SK-MEL-5 (cell line): ENCODE results near the gene ZIC1. TPM values are rescaled to one million over a fixed set of nuclear protein-coding genes. Genes with fewer than 3 reads are reported as not detected.
A peak's percentile ranks its signal among the peaks of the same experiment; 100 is the strongest.

Experiments
- DNase-seq: peaks from one replicate; pipeline ENCODE4 v3.0.0-alpha.2; 2016; ENCODE audit warnings: low read depth, low spot score
- in situ Hi-C: cut with HindIII; loops from 2 replicates; pipeline ENCODE4 v1.10.0; 2016; ENCODE audit warnings: low sequenced_read_pairs, high pct_unique_total_duplicates, low pct_unique_long_range_greater_than_20kb
- total RNA-seq: library from RNA; depleted of rRNA; stranded (reverse); fragments of >200 nt; shearing (Covaris generic); gene quantifications from 2 replicates; pipeline ENCODE4 v1.2.3, GENCODE V29; 2014

ZIC1 gene
- total RNA-seq, 1 experiment from 2014 or later: 3.8 TPM

DNA sequence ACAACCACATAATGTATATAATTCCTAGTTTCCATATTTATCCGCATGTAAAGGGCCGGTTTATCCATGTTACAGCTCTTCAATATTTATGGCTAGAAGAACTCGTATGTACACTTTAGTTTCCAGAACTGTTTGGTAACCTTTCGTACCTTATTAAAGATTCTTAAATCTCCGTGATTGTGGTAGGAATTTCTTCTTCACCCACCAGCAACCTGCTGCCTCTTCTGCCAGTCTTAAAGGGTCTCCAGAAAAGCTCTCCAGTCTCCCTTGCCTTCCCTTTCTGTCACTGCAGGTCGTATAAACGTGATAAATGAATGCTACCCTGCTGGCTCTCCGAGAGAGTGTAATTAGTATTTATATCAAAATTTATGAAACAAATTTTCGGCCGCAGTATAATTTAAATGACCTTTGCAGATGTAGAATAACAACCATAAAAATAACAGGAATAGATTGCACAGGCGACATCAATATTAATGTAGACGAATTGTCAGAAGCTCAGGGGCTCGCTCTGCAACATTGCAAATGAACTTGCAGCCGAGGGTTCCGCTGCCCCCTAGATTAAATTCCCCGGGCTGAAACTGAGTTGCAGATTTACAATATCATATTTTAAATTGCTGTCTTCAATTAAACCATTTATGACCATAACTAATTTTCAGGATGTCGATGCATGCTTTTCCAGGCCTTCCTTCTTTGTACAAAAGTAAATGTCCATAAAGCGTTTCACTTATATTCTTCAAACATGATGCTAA is 5.4 kb downstream of the ZIC1 start:
- in situ Hi-C loops: no loop called here
- no peak for DNase-seq

DNA sequence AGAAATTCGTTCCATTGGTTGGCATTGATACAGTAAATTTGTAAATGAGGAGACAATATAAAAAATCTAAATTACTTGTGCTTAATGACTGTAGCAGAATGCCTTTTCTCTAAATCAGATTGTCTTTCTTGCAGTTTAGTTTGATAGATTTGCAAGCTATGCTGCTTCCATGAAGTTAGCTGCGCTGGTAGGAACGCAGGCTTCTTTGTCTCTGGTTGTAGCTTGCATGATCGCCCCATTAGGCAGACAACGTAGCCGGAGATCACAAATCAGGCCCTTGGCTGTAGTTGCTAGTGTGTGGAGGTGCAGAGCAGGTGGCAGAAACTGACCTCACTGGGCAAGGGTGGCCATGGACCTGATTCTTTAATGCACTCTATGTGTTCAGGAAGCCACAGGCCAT is 6.1 kb downstream of the ZIC1 start:
- DNase-seq: no peak
- in situ Hi-C loops: no loop called here

DNA sequence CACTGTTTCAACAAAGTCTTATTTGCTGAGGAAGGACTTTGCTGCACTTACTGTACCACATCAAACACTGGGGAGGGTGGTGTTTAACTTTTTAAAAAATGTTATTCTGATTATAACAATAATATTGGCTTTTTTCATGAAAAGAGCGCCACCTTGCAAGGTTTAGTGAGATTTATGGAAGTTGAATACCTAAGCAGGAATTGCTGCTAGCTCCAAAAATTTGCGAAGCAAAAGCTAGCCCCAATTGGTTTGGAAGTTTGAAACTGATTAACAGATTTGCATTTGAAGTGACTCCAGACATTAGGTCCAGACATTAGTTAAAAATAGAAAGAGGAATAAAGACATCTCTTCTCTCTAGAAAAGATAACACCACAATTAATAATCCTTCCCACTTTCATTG is 6.7 kb downstream of the ZIC1 start:
- in situ Hi-C loops: no loop called here
- peak; percentile 9 for DNase-seq

DNA sequence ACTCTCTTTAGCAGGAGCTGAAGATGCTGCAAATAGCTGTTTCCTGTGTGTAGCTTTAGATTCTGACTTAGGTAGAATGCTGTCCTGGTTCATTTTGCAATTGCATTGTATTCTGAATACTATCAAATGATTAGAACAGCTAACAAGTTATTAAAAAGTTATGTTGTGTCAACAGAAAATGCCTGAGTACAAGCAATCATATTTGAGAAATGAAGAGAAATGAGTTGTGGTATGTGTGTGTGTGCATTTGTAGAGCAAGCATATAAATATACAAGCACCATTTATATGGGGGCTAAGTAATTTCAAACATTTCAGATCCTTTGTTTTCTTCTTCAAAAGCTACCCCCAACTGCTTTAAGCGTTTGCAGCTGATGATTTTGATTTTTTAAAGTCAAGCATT is 7.8 kb downstream of the ZIC1 start:
- in situ Hi-C loops: no loop called here
- DNase-seq: no peak

DNA sequence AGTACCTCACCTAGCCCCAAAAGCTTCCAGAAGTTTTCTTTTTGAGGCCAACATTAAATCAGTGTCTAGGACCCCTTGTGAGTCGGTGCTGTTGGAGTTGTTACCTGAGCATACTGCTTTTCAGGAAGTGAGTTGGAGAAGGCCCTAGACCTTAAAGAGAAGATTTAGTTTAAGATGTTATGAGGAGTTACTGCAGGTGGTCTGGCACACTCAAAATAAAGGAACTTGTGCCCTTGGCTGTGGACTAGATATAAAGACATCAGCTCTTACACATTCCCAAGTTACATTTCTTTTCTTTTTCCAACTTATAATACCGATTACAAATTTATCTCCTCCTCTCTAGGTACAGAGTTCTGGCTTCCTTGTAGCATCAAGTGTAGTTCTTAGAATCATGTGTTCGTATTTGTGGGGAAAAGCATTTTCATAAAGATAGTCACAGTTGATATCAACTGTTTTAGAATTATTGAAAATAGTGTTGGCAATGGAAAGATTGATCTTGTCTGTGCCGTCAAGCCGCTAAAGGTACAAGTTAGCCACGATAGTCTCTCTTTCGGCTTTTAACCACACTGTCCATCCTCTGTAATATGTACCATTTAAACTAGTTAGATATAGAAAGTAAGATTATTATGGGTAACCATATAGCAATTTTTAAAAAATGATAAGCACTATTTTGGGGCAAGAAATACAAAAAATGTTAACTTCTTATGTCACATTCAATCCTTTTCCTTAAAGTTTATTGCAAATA is 8.6 kb downstream of the ZIC1 start:
- DNase-seq: no peak
- in situ Hi-C loops: no loop called here

DNA sequence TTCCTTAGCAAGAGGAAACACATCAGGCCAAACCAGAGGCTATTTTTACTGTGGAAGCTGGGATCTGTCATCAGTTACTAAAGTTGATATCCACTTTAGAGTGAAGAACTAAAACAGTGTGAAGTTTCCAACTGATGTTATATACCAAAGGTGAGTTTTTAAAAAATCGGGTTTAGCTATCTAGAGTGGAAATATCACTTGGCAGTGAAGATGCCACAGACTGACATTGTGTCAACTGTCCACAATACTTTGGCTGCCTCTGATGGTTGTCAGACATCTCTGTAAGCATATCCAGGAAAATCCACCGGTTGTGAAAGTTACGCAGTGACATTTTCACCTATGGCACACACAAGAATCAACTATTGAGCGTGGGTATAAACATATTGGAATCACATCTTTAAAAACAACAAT is 9.2 kb downstream of the ZIC1 start:
- in situ Hi-C loops: no loop called here

DNA sequence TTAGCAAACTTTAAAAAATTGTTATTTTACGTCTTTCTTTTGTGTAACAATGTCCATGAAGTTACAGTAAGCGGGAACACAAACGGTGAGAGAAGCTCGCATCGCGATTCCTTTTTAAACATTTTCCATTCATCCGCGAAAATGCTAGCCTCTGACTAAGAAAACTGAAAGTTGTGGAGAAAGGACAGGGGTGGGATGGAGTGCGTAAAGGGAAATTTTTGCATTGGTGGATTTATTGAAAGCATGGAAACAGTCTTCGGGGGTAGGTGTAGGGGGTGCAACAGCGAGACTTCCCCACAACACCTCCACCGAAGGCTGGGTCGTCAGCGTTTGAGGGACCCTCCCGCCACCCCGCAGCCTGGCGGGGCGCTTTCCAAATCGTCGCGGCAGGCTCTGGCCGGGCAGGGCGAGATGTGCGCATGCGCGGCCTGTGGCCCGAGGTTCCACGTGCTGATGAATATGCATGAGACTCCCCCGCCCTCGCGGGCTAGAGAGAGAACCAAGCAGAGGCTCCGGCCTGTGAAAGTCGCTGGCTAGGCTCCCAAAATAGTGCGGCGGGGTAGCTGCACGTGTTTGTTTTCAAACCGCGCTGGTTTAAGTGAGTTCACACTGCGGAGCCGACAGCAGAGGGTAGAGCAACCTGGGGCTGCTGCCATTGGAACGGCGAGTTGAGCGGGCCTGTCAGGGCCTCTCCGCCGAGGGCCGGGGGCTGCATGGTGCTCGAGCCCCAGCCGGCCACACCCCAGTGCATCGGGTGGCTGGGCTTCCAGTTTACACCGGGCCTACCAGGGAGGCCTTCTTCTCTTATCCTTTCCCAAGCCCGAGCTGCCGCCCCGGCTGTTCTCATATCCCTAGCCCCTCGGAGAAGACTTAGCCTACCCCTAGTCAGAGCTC is 9.9 kb downstream of the ZIC1 start:
- DNase-seq: no peak
- in situ Hi-C loops: no loop called here

More for the DNA sequence above, 9.2 kb downstream of the ZIC1 start:
- no peak for DNase-seq

DNA sequence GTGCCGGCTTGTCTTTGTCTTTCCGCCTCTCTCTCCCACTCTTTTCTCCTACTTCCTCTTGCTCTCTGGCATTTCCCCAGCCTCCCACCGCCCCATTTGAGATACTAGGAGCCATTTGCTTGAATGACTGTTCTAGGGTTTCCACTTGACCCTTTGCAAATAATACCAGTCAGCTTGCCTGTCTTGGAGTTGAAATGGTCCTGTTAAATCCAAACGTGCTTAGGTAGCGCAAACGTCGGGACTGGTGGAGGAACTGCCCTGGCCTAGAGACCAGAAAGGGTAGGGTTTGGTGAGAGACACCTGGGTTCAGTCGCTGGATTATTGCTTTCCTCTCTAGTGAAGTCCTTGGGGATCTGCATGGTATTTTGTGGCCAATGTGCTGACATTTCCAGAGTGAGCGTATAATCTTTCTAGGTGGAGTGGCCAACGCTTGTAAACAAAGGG is 10.6 kb downstream of the ZIC1 start:
- in situ Hi-C loops: no loop called here
- no peak for DNase-seq

DNA sequence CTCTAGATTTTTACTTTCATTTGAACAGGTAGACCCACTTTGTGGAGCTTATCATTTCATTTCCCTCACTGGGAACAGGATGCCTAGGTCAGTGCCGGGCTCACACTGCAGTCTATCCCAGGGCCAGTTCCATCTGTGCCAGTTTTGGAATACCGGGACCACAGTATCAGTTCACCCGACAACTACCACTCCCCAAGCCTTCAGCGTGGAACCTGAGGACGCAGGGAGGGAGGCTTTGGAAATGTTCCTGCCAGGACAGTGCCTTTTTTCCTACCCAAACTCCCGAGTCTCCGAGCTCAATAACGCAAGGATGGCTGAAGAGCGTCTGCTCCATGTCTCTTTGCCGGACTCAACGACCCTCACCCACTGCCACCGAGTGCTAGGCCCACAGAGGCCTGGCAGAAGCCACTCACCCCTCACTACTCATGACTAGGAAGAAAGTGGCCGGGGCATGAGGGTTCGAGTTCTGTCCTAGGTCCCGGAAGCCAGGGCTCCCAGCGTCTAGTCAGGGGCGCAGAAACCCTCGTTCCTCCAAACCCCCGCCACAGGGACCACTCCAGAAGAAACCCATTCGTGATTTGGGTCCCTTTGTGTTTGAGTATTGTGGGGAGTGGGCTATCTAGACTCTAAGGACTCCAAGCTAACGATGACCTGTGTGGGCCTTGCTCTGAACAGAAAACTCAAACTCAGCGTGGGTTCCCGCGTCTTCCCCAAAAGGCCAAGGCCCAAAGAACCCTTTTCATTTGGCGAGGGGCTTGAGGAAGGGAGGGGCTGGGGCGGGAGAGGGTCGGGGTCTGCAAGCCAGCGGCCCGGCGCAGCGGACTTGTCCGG is 11.4 kb downstream of the ZIC1 start:
- in situ Hi-C loops: no loop called here
- DNase-seq: no peak

DNA sequence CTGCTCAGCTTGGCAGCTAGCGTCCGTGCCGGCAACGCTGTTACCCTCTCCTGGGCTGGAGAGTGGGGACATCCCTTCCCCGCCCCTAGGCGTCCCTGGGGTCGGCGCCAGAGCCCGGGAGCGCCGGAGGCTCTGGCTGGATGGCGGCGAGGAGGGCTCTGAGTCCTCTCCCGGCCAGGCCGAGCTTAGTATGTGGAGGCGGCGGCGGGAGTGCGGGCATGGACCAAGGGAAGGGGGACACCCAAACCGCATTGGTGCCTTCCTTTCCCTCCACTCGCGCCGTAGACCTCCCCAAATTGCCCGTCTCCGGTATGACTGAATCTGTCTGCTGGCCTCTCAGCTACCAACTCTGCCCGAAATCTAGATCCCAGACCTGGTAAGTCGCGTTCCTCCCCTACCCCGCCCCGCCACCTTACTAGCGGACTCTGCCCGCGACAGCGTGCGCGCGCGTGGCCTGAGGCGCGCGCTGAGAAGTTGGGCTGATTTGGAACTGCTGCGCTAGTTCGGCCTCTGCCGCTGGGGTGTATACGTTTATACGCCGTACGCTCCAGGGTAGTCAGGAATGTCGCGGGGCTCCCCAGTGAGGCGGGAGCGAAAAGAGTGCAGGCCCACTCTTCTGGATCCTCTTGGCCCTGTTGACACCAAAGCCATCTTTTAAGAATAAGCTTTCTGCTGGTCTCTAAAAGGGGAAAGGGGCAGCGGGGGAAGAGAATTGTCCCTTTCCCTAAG is 12.2 kb downstream of the ZIC1 start:
- no peak for DNase-seq
- in situ Hi-C loops: no loop called here

DNA sequence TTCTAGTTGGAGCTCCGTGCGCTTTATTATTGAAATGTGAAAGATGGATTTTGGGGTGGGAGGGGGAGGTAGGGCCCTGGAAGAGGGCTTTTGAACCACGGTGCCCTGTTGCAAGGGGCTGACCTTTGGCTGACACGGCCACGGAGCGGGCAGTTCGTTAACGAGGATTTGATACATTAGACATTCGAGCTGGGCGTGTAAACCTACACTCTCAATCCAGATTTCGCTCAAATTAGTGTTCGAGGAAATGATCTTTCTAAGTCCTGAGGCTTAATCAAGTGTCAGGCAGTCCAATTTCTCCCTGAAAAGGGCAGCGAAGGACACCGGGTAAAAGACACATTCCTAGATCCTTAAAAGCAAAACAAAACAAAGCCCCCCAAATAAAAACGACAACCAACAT is 13.0 kb downstream of the ZIC1 start:
- in situ Hi-C loops: no loop called here
- DNase-seq: no peak

DNA sequence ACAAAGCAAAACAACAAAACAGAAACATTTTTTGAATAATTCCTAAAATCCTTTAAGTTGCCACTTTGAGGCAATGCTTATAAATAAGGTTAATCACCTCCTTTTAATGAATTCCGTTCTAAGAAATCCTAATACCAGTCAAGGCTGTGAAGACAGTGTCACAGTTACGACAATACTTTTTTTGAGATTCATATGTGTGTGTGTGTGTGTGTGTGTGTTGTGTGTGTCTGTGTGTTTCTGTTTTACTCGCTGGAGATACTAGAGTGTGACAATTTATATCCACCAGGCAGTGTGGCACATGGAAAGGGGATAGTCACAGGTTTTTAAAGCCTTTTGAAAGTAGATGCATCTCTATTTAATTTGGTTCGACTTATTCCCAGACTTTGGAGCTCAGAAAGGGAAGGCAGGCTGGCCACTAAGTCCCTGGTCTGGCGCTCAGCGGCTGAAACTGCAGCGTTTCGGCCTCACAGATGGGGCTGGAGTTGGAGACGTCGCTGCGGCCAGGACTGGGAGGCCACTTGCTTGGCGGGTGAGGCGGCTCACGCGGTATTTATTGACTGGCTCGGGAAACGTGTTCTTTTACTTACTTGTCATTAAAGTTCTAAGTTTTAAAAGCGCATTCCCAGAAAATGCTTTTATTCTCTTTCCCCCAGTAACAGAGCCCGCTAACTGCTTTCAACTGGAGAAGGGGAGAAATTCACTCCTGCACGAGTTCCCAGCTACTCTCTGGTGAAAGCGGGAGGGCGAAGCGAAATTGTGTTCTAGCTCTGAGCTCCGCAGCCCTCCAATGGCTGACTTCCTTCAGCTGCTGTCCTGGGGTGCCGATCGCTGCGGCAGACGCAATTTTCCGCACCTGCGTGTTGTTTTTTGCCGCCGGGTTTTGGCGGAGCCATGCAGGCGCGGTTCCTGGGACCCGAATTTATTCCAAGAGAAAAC is 13.7 kb downstream of the ZIC1 start:
- in situ Hi-C loops: no loop called here

DNA sequence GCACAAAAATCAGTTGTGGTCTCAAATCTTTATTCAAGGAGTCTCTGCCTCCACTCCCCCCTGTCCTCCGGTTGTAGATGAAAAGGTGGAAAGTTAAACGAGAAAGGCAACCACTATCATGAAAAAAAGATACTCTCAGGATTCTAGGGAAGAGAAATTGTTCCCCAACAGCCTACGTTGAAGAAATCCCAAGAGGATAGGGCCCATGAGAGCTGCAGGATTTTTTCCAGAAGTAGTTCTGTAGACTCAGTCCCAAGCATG is 14.3 kb downstream of the ZIC1 start:
- DNase-seq: no peak
- in situ Hi-C loops: no loop called here

More for the DNA sequence above, 13.7 kb downstream of the ZIC1 start:
- no peak for DNase-seq

DNA sequence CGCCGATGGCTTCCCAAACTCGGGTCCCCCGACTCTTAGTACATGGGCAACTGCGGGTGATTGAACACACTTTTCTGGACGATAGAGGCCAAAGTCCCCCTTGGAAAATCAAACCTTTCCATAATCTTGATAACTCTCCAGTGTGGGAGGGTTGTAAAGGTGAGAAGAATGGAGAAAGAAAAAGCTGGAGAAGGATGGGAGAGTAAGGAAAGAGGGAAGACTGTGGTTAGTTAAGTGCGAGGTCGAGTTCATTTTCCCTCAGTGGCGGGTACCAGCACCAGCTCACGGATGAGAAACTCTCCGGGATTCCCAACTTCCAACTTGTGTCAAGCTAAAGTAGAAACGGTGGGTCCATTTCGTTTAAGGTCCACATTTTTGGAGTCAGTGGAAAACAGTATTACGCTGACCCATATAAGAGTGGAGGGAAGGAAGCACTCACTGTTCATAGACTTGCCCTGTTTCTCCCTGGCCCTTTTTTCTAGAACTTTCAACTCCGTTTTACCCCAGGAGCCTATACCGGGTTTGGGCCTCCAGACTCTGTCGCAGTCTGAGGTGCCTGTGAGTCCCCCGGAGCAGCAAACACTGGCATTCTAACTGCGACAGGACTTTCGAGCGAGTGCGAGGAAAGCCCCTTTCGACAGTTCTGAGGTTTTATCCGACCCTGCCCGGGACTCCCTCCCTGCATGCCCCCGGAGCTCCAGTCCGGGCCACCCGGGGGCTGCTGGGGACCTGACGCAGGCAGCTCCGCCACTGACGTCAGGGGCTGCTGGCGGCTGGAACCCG is 14.8 kb downstream of the ZIC1 start:
- in situ Hi-C loops: no loop called here
- DNase-seq: no peak

DNA sequence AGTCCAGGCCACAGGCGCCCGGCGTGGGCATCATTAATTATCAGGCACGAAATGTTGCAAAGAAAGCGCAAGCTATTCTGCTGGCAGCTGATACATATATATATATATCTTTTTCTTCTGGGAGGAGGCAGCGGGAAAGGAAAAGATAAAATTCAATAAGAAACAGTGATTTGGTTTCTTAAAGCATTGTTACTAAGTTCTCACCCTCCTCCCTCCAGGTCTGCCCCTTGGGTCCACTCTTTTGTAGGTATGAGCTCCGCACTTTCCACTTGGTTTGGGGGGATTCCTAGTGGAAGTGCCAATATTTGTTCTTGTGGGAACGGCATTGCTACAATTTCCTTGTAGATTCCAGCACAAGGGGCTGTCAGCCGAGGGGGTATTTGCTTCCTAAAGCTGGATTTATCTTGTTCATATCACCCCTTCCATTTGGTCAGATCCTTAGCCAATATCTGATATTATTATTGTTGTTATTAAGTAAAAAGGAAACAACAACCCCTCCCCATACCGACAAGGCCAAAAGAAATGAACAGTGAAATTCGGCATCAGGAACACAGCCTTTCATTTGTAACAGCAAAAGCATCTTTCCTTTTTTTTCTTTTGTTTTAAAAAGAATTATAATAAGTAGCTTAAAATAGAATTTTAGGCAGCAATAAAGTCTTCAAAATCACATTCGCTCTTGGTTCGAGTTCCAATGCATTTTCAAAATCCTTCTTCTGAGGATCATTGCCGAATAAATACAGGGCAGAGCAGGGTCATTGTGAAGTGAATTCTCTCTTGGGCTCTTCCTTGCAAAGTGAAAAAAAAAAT is 15.6 kb downstream of the ZIC1 start:
- no peak for DNase-seq
- in situ Hi-C loops: no loop called here
